Liver (tissue), 3 donors: Measurements from ENCODE around the gene CHST3.

ENCODE experiments used
- ATF3 ChIP-seq: IDR thresholded peaks from 2 replicates; pipeline ENCODE4 v1.6.1; 2016; ENCODE audit warnings: antibody characterized with exemption
- CTCF ChIP-seq: fragments of 150-350 bp; IDR thresholded peaks from 2 replicates; pipeline ENCODE4 v1.5.1; 2017; ENCODE audit warnings: improper control_type of control experiment, low read depth, low read length; ENCODE audit not compliant: missing input control
- EGR1 ChIP-seq, 2 donors: IDR thresholded peaks; 2 replicates each; pipeline ENCODE4 v1.6.1; 2016 to 2018; ENCODE audit warnings: antibody characterized with exemption in 2 of 2, low read depth in 2 of 2
- FOXA1 ChIP-seq: IDR thresholded peaks from 2 replicates; pipeline ENCODE4 v1.6.1; 2016; ENCODE audit warnings: antibody characterized with exemption
- FOXA2 ChIP-seq: IDR thresholded peaks from 2 replicates; pipeline ENCODE4 v1.6.1; 2016; ENCODE audit warnings: antibody characterized with exemption
- HNF4G ChIP-seq: IDR thresholded peaks from 2 replicates; pipeline ENCODE4 v1.6.1; 2016; ENCODE audit warnings: antibody characterized with exemption
- JUND ChIP-seq, 2 donors: IDR thresholded peaks; 2 replicates each; pipeline ENCODE4 v1.6.1; 2016; ENCODE audit warnings: antibody characterized with exemption in 2 of 2
- MAX ChIP-seq: IDR thresholded peaks from 2 replicates; pipeline ENCODE4 v1.6.1; 2016; ENCODE audit warnings: antibody characterized with exemption
- RAD21 ChIP-seq, 2 donors: IDR thresholded peaks; 2 replicates each; pipeline ENCODE4 v1.6.1; 2016; ENCODE audit warnings: antibody characterized with exemption in 2 of 2, mild to moderate bottlenecking in 2 of 2
- REST ChIP-seq: IDR thresholded peaks from 2 replicates; pipeline ENCODE4 v1.6.1; 2016; ENCODE audit warnings: antibody characterized with exemption, mild to moderate bottlenecking
- TAF1 ChIP-seq: conservative IDR thresholded peaks from 2 replicates; pipeline ENCODE4 v1.6.1; 2016; ENCODE audit warnings: antibody characterized with exemption, mild to moderate bottlenecking
- YY1 ChIP-seq: IDR thresholded peaks from 2 replicates; pipeline ENCODE4 v1.6.1; 2016; ENCODE audit warnings: antibody characterized with exemption, mild to moderate bottlenecking
- ZBTB33 ChIP-seq: IDR thresholded peaks from 2 replicates; pipeline ENCODE4 v1.6.1; 2016; ENCODE audit warnings: antibody characterized with exemption
- donor health status: healthy.
- donor health status: healthy.

- TF ChIP-seq CTCF (no peak), FOXA1 (no peak), REST (no peak), MAX (no peak), ZBTB33 (no peak), YY1 (peak; percentile 34), RAD21 (IDR thresholded peaks at IDR 0.05) (no peak), HNF4G (no peak), JUND (IDR thresholded peaks at IDR 0.05) (no peak), EGR1 (IDR thresholded peaks at IDR 0.05; ENCODE audit: low read depth in 2 of 2) (no peak), FOXA2 (no peak), TAF1 (no peak), ATF3 (no peak)
Measured at GRCh38 chr10:71975871-71976725, 11.9 kb downstream of the CHST3 start.
